HepG2 (cell line): ENCODE measurements around the gene LDAH. TPM values are rescaled to one million over a fixed set of nuclear protein-coding genes. Genes with fewer than 3 reads are reported as not detected.

Experiments
- ATF7 ChIP-seq, 2 experiments: fragments of 450-650 bp in 1 of 2; sonication (generic) in 1 of 2; formaldehyde crosslinking in 1 of 2; IDR thresholded peaks; 2 replicates each; pipeline versions ENCODE4 v1.4.0 to v1.6.1; 2016 to 2020; ENCODE audit warnings: antibody characterized with exemption in 1 of 2, mild to moderate bottlenecking in 1 of 2, missing genetic modification reagents in 1 of 2
- CEBPG ChIP-seq: IDR thresholded peaks from 2 replicates; pipeline ENCODE4 v1.6.1; 2016
- ERF ChIP-seq: IDR thresholded peaks from 2 replicates; pipeline ENCODE4 v1.6.1; 2018; ENCODE audit warnings: missing biosample characterization, missing genetic modification reagents
- MIER2 ChIP-seq: IDR thresholded peaks from 2 replicates; pipeline ENCODE4 v1.6.1; 2016; ENCODE audit warnings: missing biosample characterization, missing genetic modification reagents
- PPARG ChIP-seq: conservative IDR thresholded peaks from 2 replicates; pipeline ENCODE4 v1.6.1; 2016; ENCODE audit warnings: missing biosample characterization, missing genetic modification reagents
- SALL1 ChIP-seq: sonication (generic); formaldehyde crosslinking; IDR thresholded peaks from 2 replicates; pipeline ENCODE4 v1.8.0; 2022; ENCODE audit warnings: mild to moderate bottlenecking, missing genetic modification reagents
- SMARCC2 ChIP-seq: fragments of 450-650 bp; IDR thresholded peaks from 2 replicates; pipeline ENCODE4 v1.6.1; 2017; ENCODE audit warnings: antibody characterized with exemption, mild to moderate bottlenecking
- ZFP62 ChIP-seq: sonication (generic); formaldehyde crosslinking; IDR thresholded peaks from 2 replicates; pipeline ENCODE4 v1.4.0; 2020; ENCODE audit warnings: missing genetic modification reagents
- ZNF329 ChIP-seq: sonication (generic); formaldehyde crosslinking; IDR thresholded peaks from 2 replicates; pipeline ENCODE4 v1.9.0; 2021; ENCODE audit warnings: low read depth, mild to moderate bottlenecking, missing genetic modification reagents
- ZNF460 ChIP-seq: sonication (generic); formaldehyde crosslinking; IDR thresholded peaks from 2 replicates; pipeline ENCODE4 v1.5.1; 2020; ENCODE audit warnings: missing genetic modification reagents, mild to moderate bottlenecking, borderline replicate concordance
- ZNF512B ChIP-seq: sonication (generic); formaldehyde crosslinking; IDR thresholded peaks from 2 replicates; pipeline ENCODE4 v1.5.1; 2020; ENCODE audit warnings: missing genetic modification reagents, mild to moderate bottlenecking, borderline replicate concordance
- ZNF674 ChIP-seq: sonication (generic); formaldehyde crosslinking; IDR thresholded peaks from 2 replicates; pipeline ENCODE4 v1.5.0; 2020; ENCODE audit warnings: low read depth, mild to moderate bottlenecking, missing genetic modification reagents
- ZNF691 ChIP-seq: sonication (generic); formaldehyde crosslinking; IDR thresholded peaks from 2 replicates; pipeline ENCODE4 v1.4.0; 2020; ENCODE audit warnings: missing genetic modification reagents, low read depth, mild to moderate bottlenecking, borderline replicate concordance
- polyA plus RNA-seq, 8 experiments: library from polyadenylated mRNA; depleted of rRNA in 3 of 8; stranded (reverse) in 7 of 8; unstranded in 1 of 8; fragments of >200 nt; fragmentation: Illumina TruSeq in 4 of 8; extraction: Trizol in 4 of 8; gene quantifications; 2 replicates each; pipeline versions ENCODE4 v1.2.1 to v1.2.3, GENCODE V29; 2011 to 2016; ENCODE audit warnings: low read depth in 4 of 8, missing spikeins in 1 of 8, mixed read lengths in 1 of 8; ENCODE audit not compliant: insufficient read depth in 1 of 8
- total RNA-seq, 5 experiments: library from RNA; depleted of rRNA; stranded (reverse); fragments of >200 nt; fragmentation: Illumina TruSeq; extraction: Trizol; gene quantifications; 2 replicates each; pipeline ENCODE4 v1.2.3, GENCODE V29; 2016; ENCODE audit warnings: low read depth in 1 of 5
- TF ChIP-seq, protein P1 (sequence below): sonication (generic); formaldehyde crosslinking; IDR thresholded peaks from 2 replicates; pipeline ENCODE4 v1.4.0; 2020; ENCODE audit warnings: missing genetic modification reagents, borderline replicate concordance
- TF ChIP-seq, protein P2 (sequence below): sonication (generic); formaldehyde crosslinking; IDR thresholded peaks from 2 replicates; pipeline ENCODE4 v1.5.0; 2020; ENCODE audit warnings: missing genetic modification reagents
- TF ChIP-seq, protein P3 (sequence below): sonication (generic); formaldehyde crosslinking; IDR thresholded peaks from 2 replicates; pipeline ENCODE4 v1.9.0; 2021; ENCODE audit warnings: missing genetic modification reagents, borderline replicate concordance

LDAH gene
- total and polyA plus RNA-seq, 2 of the 13 experiments (the other 11 are each of a cell fraction or from before 2014, with no cell fraction given) = 28.8 to 46.2 TPM

- TF ChIP-seq, protein P1, sequence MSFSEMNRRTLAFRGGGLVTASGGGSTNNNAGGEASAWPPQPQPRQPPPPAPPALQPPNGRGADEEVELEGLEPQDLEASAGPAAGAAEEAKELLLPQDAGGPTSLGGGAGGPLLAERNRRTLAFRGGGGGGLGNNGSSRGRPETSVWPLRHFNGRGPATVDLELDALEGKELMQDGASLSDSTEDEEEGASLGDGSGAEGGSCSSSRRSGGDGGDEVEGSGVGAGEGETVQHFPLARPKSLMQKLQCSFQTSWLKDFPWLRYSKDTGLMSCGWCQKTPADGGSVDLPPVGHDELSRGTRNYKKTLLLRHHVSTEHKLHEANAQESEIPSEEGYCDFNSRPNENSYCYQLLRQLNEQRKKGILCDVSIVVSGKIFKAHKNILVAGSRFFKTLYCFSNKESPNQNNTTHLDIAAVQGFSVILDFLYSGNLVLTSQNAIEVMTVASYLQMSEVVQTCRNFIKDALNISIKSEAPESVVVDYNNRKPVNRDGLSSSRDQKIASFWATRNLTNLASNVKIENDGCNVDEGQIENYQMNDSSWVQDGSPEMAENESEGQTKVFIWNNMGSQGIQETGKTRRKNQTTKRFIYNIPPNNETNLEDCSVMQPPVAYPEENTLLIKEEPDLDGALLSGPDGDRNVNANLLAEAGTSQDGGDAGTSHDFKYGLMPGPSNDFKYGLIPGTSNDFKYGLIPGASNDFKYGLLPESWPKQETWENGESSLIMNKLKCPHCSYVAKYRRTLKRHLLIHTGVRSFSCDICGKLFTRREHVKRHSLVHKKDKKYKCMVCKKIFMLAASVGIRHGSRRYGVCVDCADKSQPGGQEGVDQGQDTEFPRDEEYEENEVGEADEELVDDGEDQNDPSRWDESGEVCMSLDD (CRISPR knock-in tag) = no peak
- TF ChIP-seq SALL1 (CRISPR knock-in tag) (peak; percentile 95), ATF7 (IDR thresholded peaks at IDR 0.05) (no peak), ATF7 (CRISPR knock-in tag; IDR thresholded peaks at IDR 0.05) (0 out of 2 replicates have a peak, but pooled peaks have one; percentile 46), ZNF691 (peak; percentile 95), ZFP62 (CRISPR knock-in tag) (no peak), ZNF329 (CRISPR knock-in tag) (peak; percentile 57; the same call in 1 of the 2 replicates), ERF (CRISPR knock-in tag) (peak; percentile 90), PPARG (CRISPR knock-in tag) (peak; percentile 74), CEBPG (peak; percentile 70), ZNF674 (no peak), ZNF512B (no peak), MIER2 (CRISPR knock-in tag) (peak; percentile 54; the same call in 1 of the 2 replicates), ZNF460 (no peak), SMARCC2 (no peak)
- TF ChIP-seq, protein P2, sequence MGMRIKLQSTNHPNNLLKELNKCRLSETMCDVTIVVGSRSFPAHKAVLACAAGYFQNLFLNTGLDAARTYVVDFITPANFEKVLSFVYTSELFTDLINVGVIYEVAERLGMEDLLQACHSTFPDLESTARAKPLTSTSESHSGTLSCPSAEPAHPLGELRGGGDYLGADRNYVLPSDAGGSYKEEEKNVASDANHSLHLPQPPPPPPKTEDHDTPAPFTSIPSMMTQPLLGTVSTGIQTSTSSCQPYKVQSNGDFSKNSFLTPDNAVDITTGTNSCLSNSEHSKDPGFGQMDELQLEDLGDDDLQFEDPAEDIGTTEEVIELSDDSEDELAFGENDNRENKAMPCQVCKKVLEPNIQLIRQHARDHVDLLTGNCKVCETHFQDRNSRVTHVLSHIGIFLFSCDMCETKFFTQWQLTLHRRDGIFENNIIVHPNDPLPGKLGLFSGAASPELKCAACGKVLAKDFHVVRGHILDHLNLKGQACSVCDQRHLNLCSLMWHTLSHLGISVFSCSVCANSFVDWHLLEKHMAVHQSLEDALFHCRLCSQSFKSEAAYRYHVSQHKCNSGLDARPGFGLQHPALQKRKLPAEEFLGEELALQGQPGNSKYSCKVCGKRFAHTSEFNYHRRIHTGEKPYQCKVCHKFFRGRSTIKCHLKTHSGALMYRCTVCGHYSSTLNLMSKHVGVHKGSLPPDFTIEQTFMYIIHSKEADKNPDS = no peak
- TF ChIP-seq, protein P3, sequence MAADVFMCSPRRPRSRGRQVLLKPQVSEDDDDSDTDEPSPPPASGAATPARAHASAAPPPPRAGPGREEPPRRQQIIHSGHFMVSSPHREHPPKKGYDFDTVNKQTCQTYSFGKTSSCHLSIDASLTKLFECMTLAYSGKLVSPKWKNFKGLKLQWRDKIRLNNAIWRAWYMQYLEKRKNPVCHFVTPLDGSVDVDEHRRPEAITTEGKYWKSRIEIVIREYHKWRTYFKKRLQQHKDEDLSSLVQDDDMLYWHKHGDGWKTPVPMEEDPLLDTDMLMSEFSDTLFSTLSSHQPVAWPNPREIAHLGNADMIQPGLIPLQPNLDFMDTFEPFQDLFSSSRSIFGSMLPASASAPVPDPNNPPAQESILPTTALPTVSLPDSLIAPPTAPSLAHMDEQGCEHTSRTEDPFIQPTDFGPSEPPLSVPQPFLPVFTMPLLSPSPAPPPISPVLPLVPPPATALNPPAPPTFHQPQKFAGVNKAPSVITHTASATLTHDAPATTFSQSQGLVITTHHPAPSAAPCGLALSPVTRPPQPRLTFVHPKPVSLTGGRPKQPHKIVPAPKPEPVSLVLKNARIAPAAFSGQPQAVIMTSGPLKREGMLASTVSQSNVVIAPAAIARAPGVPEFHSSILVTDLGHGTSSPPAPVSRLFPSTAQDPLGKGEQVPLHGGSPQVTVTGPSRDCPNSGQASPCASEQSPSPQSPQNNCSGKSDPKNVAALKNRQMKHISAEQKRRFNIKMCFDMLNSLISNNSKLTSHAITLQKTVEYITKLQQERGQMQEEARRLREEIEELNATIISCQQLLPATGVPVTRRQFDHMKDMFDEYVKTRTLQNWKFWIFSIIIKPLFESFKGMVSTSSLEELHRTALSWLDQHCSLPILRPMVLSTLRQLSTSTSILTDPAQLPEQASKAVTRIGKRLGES (CRISPR knock-in tag) = no peak
Measured at GRCh38 chr2:20635675-20636584, 187.0 kb downstream of the LDAH start (continued).
